Measurements from ENCODE around the gene PANX1.

- TF ChIP-seq REST (IDR thresholded peaks at IDR 0.05; ENCODE audit: low read depth) (no peak), POLR2AphosphoS5 (IDR thresholded peaks at IDR 0.05; ENCODE audit: low read depth, low read length) (no peak), SIN3A (IDR thresholded peaks at IDR 0.05; ENCODE audit: low read depth) (no peak), CTCF (IDR thresholded peaks at IDR 0.05 in 2 of 3, conservative IDR thresholded peaks at IDR 0.05 in 1 of 3; ENCODE audit: borderline replicate concordance in 1 of 3, insufficient read depth in 1 of 3, low read depth in 2 of 3, low read length in 2 of 3) (no peak)
These were observed 64.6 kb downstream of the PANX1 start for GRCh38 chr11:94193288-94193687.

Measured in HCT116 (cell line).